Measurements from ENCODE around the gene ZNF428.
"Not testable (repeated sequence)": the region's sequence is repeated elsewhere in the genome, so short reads cannot be mapped to it uniquely, and the experiment has no call there.

The ZNF428 gene

GRCh38 chr19:43619262-43620060 lies at the start of gene ZNF428:
Gene ZNF428, minus strand, starts transcription at chr19:43619629. Its CDS starts 5,325 bp downstream, at chr19:43614304.
- DNase-seq = peak; percentile 95

GRCh38 chr19:43668406-43669109 lies 49.1 kb upstream of the ZNF428 start:
- peak; percentile 99 for DNase-seq

GRCh38 chr19:43667876-43668405 lies 48.5 kb upstream of the ZNF428 start:
- peak; percentile 99 for DNase-seq

DNA sequence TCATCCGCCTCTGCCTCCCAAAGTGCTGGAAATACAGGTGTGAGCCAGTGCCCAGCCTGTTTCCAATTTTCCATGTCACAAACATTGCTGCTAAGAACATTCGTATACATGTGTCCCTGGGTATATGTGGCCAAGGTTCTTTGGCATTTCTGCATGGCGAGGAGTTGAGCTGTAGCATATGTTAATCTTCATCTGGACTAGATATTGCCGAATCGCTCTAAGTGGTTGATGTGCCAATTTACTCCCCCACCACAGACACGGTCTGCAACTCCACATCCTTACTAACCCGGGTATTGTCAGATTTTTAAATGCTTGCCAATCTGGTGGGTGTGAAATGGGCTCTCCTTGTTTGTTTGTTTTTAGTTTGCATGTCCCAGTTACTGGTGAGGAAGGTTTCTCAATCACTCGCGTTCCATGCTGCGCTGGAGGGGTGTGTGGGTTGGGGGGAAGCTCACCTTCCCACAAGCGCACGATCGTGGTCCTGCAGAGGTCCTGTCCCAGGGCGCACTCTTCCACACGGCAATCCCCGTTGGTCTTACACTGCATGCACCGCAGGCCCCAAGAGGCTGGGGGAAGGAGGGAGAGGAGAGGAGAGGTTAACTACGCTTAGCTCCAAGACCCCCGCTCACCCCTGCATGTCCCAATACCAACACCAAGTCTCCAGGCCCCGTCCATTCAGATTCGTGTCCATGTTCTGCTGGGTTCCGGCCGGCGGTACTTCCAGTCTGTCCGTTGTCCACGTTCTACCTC lies 47.9 kb upstream of the ZNF428 start:
- no peak for DNase-seq

- no peak for DNase-seq
Measured at GRCh38 chr19:43664018-43664417, 44.6 kb upstream of the ZNF428 start.

DNA sequence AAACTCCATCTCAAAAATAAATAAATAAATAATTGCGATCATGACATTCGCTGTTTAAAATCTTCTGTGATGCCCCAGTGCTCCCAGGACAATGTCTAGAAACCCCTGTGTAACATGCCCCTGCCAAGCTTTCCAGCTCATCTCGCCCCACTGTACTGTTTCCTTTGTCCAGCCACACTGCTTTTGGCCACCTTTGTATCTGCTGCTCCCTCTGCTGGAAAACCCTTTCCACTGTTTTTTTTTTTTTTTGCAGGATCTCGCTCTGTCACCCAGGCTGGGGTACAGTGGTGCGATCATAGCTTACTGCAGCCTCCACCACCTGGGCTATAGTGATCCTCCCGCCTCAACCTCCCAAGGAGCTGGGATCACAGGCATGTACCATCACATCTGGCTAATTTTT lies 43.1 kb upstream of the ZNF428 start:
- no peak for DNase-seq

DNA sequence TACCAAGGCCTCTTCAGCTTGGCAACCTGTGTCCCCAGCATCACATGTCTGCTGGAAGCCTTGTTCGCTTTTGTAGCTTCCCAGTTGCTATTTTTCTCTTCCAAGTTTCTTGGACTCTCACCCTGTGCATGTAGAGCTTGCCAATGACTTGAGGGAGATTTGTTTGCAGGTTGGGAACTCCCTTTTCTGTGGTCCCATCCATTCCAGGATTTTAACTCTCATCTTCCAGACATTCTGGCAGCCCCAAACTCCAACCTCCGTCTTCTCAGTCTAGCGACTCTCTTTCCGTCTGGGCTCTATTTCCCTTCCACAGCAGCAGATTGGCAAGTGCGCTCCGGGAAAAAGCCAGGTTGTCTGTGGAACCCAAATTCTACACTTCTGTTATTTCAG lies 41.5 kb upstream of the ZNF428 start:
- DNase-seq = no peak

DNA sequence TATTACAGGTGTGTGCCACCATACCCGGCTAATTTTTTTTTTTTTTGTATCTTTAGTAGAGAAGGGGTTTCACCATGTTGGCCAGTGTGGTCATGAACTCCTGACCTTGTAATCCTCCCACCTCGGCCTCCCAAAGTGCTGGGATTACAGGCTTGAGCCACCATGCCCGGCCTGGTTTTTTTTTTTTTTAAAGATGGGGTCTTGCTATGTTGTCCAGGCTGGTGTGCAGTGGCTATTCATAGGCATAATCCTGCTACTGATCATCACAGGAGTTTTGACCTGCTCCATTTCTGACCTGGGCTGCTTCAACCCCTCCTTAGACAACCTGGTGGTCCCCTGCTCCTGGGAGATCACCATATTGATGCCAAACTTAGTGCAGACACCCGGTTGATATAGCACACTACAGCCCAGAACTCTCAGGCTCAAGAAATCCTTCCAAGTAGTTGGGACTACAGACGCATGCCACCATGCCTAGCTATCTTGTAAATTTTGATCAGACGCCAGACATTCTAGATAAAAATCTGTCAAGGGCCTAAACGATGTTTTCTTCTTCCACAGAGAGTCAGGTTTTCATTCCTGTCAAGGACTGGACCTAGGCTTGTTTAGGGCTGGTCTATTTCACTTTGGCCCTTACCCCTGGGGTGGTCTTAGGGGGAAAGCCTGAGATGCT lies 41.0 kb upstream of the ZNF428 start:
- no peak for DNase-seq

DNA sequence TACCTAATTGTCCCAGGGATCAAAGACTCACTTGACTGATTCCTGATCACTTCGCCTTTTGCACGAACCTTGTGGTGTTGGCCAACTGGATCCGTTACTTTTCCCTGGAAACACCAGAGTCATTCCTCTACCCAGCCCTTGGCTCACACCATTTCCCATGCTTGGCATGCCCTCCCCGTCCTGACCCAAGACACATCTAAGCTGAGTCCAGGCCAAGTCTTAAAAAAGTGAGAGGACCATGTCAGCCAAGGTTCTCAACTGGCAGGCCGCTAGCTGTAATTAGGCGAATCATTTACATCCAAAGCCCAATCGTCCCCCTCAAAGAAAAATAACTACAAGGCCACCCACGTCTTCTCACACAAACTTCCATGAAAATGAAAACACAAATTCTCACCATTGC lies 39.1 kb upstream of the ZNF428 start:
- no peak for DNase-seq

DNA sequence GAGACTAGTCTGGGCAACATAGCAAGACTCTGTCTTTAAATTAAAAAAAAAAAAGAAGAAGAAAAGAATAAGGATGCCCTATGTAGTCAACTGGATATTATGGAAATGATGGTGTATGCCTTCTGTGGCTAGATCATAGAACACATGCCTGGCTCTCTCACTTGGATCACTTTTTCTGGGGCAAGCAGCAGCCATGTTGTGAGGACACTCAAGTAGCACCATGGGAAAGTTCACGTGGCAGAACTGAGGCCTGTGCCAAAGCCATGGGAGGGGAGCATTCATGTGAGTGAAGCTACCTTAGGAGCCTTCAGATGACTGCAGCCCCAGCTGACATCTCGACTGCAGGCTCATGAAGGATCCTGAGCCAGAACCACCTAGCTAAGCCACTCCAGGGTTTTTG lies 38.6 kb upstream of the ZNF428 start:
- DNase-seq = no peak

- DNase-seq = no peak
Measured at GRCh38 chr19:43656436-43656835, 37.0 kb upstream of the ZNF428 start.

DNA sequence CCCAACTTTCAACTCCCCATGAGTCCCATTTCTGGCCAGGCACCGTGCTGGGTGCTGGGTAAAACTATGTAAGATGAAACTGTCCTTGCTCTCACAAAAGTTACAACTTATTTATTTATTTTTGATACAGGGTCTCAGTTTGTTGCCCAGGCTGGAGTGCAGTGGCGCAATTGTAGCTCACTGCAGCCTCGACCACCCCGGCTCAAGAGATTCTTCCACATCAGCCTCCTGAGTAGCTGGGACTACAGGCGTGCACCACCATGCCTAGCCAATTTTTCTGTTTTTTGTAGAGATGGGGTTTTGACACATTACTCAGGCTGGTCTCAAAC lies 33.1 kb upstream of the ZNF428 start:
- no peak for DNase-seq

GRCh38 chr19:43651758-43652545 lies 32.5 kb upstream of the ZNF428 start:
- no peak for DNase-seq

DNA sequence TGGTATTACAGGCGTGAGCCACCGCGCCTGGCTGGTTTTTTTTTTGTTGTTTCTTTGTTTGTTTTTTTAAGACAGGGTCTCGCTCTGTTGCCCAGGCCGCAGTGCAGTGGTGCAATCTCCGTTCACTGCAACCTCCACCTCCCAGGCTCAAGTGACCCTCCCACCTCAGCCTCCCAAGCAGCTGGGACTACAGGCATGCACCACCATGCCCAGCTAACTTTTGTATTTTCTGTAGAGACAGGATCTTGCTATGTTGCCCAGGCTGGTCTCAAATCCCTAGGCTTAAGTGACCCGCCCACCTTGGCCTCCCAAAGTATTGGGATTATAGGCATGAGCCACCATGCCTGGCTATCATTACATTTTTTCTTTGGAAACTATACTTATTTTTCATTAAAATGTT lies 30.8 kb upstream of the ZNF428 start:
- DNase-seq = not testable (repeated sequence)

GRCh38 chr19:43649514-43649913 lies 30.1 kb upstream of the ZNF428 start:
- no peak for DNase-seq

- DNase-seq = no peak
Measured at GRCh38 chr19:43648633-43649032, 29.2 kb upstream of the ZNF428 start.

GRCh38 chr19:43644181-43644580 lies 24.8 kb upstream of the ZNF428 start:
- no peak for DNase-seq

DNA sequence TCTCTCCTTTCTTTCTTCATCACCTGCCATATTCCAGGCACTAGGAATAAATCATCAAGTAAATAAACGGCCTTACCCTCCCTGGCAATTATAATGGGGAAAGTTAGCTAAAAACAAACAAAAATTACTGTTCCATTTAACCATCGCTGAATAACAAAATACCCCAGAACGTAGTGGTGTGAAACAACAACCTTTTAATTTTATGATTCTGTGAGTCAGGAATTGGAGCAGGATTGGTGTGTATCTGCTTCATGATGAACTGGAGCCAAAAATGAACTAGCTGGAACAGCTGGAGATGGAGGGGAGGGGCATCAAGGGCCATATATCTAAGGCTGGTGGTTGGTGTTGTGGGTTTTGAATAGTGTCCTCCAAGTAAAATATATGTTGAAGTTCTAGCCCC lies 23.9 kb upstream of the ZNF428 start:
- no peak for DNase-seq

- no peak for DNase-seq
Measured at GRCh38 chr19:43642531-43642930, 23.1 kb upstream of the ZNF428 start.

DNA sequence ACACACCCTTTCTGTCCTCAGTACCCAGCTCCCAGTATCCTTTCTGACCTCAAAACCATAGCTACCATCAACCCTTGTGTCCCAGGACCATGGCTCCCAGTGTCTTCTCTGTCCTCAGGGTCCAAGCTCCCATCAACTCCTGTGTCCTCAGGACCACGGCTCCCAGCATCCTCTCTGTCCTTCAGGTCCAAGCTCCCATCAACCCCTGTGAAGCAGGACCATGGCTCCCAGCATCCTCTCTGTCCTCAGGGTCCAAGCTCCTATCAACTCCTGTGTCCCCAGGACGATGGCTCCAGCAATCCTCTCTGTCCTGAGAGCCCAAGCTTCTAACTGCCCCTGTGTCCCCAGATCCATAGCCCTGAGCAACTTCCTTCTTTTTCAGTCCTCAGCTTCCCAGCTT lies 21.9 kb upstream of the ZNF428 start:
- DNase-seq = no peak

- no peak for DNase-seq
Measured at GRCh38 chr19:43640424-43640757, 21.0 kb upstream of the ZNF428 start.
